ENCODE results near the gene CS. TPM values are rescaled to one million over a fixed set of nuclear protein-coding genes. Genes with fewer than 3 reads are reported as not detected.

CS gene
- total RNA-seq, 1 donor from 2014 or later: 196 TPM

Other genes with a start within 250 kb of the CS start
- 129 TPM for gene ERBB3, start 220.2 kb downstream of the CS start, total RNA-seq
- 139 TPM for gene PA2G4, start 195.8 kb downstream of the CS start, total RNA-seq
- gene RPL41, start 183.7 kb downstream of the CS start, total RNA-seq: 5,339 TPM
- gene ZC3H10, start 182.1 kb downstream of the CS start, total RNA-seq: 9.8 TPM
- gene ESYT1, start 172.1 kb downstream of the CS start, total RNA-seq: 131 TPM
- 37.8 TPM for gene MYL6B, start 147.7 kb downstream of the CS start, total RNA-seq
- 1,884 TPM for gene MYL6, start 142.0 kb downstream of the CS start, total RNA-seq
- 142 TPM for gene SMARCC2, start 110.8 kb downstream of the CS start, total RNA-seq
- gene RNF41, start 78.4 kb downstream of the CS start, total RNA-seq: 48.8 TPM
- 27.9 TPM for gene NABP2, start 76.0 kb downstream of the CS start, total RNA-seq
- gene SLC39A5, start 70.3 kb downstream of the CS start, total RNA-seq: 0.57 TPM
- gene ANKRD52, start 41.9 kb downstream of the CS start, total RNA-seq: 43.9 TPM
- gene COQ10A, start 33.4 kb downstream of the CS start, total RNA-seq: 7.6 TPM
- 122 TPM for gene CNPY2, start 15.7 kb upstream of the CS start, total RNA-seq
- gene PAN2, start 33.7 kb upstream of the CS start, total RNA-seq: 103 TPM
- gene IL23A, start 38.6 kb upstream of the CS start, total RNA-seq: 0.49 TPM
- 158 TPM for gene STAT2, start 59.8 kb upstream of the CS start, total RNA-seq
- gene APOF, start 62.5 kb upstream of the CS start, total RNA-seq: not detected
- gene TIMELESS, start 149.1 kb upstream of the CS start, total RNA-seq: 11.0 TPM
- gene MIP, start 154.3 kb upstream of the CS start, total RNA-seq: not detected
- gene SPRYD4, start 168.2 kb upstream of the CS start, total RNA-seq: 6.8 TPM
- 4.5 TPM for gene GLS2, start 187.8 kb upstream of the CS start, total RNA-seq
- 49.4 TPM for gene RBMS2, start 221.5 kb upstream of the CS start, total RNA-seq